Caco-2 (cell line): ENCODE results near the gene ADAMTS8. TPM values are rescaled to one million over a fixed set of nuclear protein-coding genes. Genes with fewer than 3 reads are reported as not detected.

ENCODE experiments used
- BruUV-seq: library from RNA; stranded (reverse); fragments of 400-500 nt; replicated peaks from 2 replicates; lab custom pipeline; 2021; lab: Mats Ljungman, UMichigan
- CTCF ChIA-PET: fragments of 300-600 bp; sonication (Branson Sonifier 250); formaldehyde crosslinking; loops from one replicate; lab custom pipeline; 2022; ENCODE audit warnings: antibody characterized with exemption; lab: Charles Lee
- POLR2A ChIA-PET: fragments of 300-600 bp; sonication (Branson Sonifier 250); formaldehyde crosslinking; loops from one replicate; lab custom pipeline; 2022; ENCODE audit warnings: antibody characterized with exemption; lab: Charles Lee
- DNase-seq, 2 experiments: peaks; one replicate each; pipeline versions ENCODE4 v3.0.0 to v3.0.0-alpha.2; 2020 to 2022
- H3K27me3 ChIP-seq: replicated peaks from 2 replicates; pipeline ENCODE4 v1.6.0; 2011; ENCODE audit warnings: low read length; ENCODE audit not compliant: control insufficient read depth, insufficient read depth
- H3K36me3 ChIP-seq: 2 replicates; pipeline ENCODE4 v1.5.1; 2011; ENCODE audit warnings: low read length; ENCODE audit not compliant: control insufficient read depth, insufficient read depth
- H3K4me1 ChIP-seq: fragments of 250-450 bp; sonication (Bioruptor Pico); 2 replicates; pipeline ENCODE4 v1.5.1; 2020; ENCODE audit warnings: mild to moderate bottlenecking
- H3K4me3 ChIP-seq: 2 replicates; pipeline ENCODE4 v1.5.1; 2011; ENCODE audit warnings: low read depth, mild to moderate bottlenecking, control low read depth, low read length
- H3K9me3 ChIP-seq: fragments of 250-450 bp; sonication (Bioruptor Pico); 2 replicates; pipeline ENCODE4 v1.5.1; 2020; ENCODE audit warnings: mild to moderate bottlenecking, moderate library complexity
- H3K27ac Mint-ChIP-seq: one replicate; pipeline ENCODE4 v1.8.0; 2022; ENCODE audit warnings: mixed read lengths; ENCODE audit not compliant: unreplicated experiment
- H3K27me3 Mint-ChIP-seq: one replicate; pipeline ENCODE4 v1.8.0; 2022; ENCODE audit warnings: mixed read lengths; ENCODE audit not compliant: insufficient read depth, unreplicated experiment
- H3K36me3 Mint-ChIP-seq: one replicate; pipeline ENCODE4 v1.8.0; 2022; ENCODE audit warnings: mild to moderate bottlenecking, mixed read lengths; ENCODE audit not compliant: insufficient read depth, unreplicated experiment
- H3K4me1 Mint-ChIP-seq: one replicate; pipeline ENCODE4 v1.8.0; 2022; ENCODE audit warnings: low read depth, mixed read lengths; ENCODE audit not compliant: unreplicated experiment
- H3K4me3 Mint-ChIP-seq: one replicate; pipeline ENCODE4 v1.8.0; 2022; ENCODE audit warnings: mild to moderate bottlenecking, moderate library complexity, mixed read lengths; ENCODE audit not compliant: unreplicated experiment
- H3K9me3 Mint-ChIP-seq: one replicate; pipeline ENCODE4 v1.8.0; 2022; ENCODE audit warnings: mixed read lengths; ENCODE audit not compliant: unreplicated experiment
- CTCF ChIP-seq, 2 experiments: fragments of 200-600 bp in 1 of 2; IDR thresholded peaks; 1 replicate in 1 of 2; 2 replicates in 1 of 2; pipeline versions ENCODE4 v1.5.1 to v1.8.0; 2011 to 2022; ENCODE audit warnings: antibody characterized with exemption in 1 of 2, control low read depth in 1 of 2, inconsistent platforms in 1 of 2, low read depth in 1 of 2, low read length in 1 of 2, mild to moderate bottlenecking in 1 of 2, moderate library complexity in 1 of 2; ENCODE audit not compliant: insufficient read depth in 1 of 2, severe bottlenecking in 1 of 2, unreplicated experiment in 1 of 2
- intact Hi-C: fragments of 100-400 bp; cut with micrococcal nuclease; formaldehyde crosslinking; loops from one replicate; pipeline ENCODE4 v1.10.0; 2022; ENCODE audit not compliant: unreplicated experiment
- total RNA-seq: library from RNA; stranded (reverse); gene quantifications from 2 replicates; pipeline ENCODE4 v1.2.3, GENCODE V29; 2022

The ADAMTS8 gene
- total RNA-seq, 1 experiment from 2014 or later: not detected

DNA sequence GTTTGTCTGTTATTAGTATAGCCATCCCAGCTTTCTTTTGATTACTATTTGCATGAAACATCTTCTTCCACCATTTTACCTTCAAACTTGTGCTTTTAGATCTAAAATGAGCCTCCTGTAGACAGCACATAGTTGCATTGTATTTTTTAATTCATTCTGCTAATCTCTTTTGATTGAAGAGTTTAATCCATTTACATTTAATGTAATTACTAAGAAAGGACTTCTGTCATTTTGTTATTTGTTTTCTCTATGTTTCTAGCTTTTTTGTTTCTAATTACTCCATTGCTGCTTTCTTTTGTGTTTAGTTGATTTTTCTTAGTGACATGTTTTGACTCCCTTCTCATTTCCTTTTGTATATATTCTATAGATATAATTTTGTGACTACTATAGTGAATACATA lies 70.0 kb downstream of the ADAMTS8 start:
- H3K36me3 Mint-ChIP-seq: no peaks in the 10 kb centered on the region
- Histone ChIP-seq H3K27me3 (no peaks in the 10 kb centered on the region), H3K36me3 (no peaks in the 10 kb centered on the region), H3K4me3 (no peak overlapping the region), H3K4me1 (no peaks in the 10 kb centered on the region), H3K9me3 (peaks cover 7% of the 10 kb centered on the region; the same call in 1 of the 2 replicates)
- no peak for TF ChIP-seq CTCF (IDR thresholded peaks at IDR 0.05; ENCODE audit: insufficient read depth in 1 of 2, low read depth in 1 of 2, low read length in 1 of 2, severe bottlenecking in 1 of 2, unreplicated experiment in 1 of 2)
- no peak overlapping the region for H3K27ac Mint-ChIP-seq
- no peak for DNase-seq
- intact Hi-C loops: no loop called here
- ChIA-PET CTCF (no interaction called here), POLR2A (no interaction called here)
- BruUV-seq: no TSS peak
- H3K4me3 Mint-ChIP-seq: no peak overlapping the region
- H3K4me1 Mint-ChIP-seq: no peaks in the 10 kb centered on the region
- H3K9me3 Mint-ChIP-seq: peaks cover 30% of the 10 kb centered on the region
- no peaks in the 10 kb centered on the region for H3K27me3 Mint-ChIP-seq

Other genes starting within 250 kb of the ADAMTS8 start
- gene ZBTB44, start 113.7 kb downstream of the ADAMTS8 start, total RNA-seq: 49.5 and 53.6 TPM in 2 replicates
- gene ADAMTS15, start 20.0 kb upstream of the ADAMTS8 start, total RNA-seq: 0.12 and 0.20 TPM in 2 replicates